GM20000 (cell line): ENCODE results near the gene GABBR2.

Source experiments
- DNase-seq: peaks from one replicate; pipeline ENCODE4 v3.0.0; 2012; ENCODE audit warnings: low spot score
- CTCF ChIP-seq: IDR thresholded peaks from 2 replicates; pipeline ENCODE4 v1.5.1; 2012; ENCODE audit warnings: mild to moderate bottlenecking, control low read depth; ENCODE audit errors: extremely low read depth, missing control alignments

Gene GABBR2

DNA sequence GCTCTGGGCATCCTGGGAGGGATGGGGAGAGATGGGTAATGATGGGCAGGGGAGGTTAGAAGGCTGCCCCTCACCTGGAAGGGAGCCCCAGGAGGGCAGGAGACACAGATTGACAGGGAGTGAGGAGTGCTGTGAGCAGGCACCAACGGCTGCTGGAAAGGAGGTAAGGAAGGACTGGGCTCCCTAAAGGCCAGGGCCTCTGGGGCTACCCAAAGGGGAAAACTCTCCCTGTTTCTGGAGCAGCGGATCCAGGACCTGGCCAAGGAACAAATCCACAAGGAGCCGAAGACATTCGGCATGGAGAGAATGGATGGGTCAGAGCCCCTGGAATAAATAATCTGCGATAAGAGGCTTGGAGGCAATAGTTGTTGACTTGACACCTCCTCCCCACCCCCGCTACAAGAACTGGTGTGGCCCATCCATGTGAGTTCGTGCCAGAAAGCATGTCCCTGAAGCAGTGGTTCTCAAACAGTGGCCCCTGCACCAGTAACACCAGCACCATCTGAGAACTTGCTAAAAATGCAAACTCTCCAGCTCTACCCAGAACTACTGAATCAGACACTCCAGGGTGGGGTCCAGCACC, 208.3 kb downstream of the GABBR2 start:
- DNase-seq: no peak
- no peak for TF ChIP-seq CTCF

- no peak for DNase-seq
- TF ChIP-seq CTCF: no peak
Measured at GRCh38 chr9:98495530-98495929, 213.2 kb downstream of the GABBR2 start.

DNA sequence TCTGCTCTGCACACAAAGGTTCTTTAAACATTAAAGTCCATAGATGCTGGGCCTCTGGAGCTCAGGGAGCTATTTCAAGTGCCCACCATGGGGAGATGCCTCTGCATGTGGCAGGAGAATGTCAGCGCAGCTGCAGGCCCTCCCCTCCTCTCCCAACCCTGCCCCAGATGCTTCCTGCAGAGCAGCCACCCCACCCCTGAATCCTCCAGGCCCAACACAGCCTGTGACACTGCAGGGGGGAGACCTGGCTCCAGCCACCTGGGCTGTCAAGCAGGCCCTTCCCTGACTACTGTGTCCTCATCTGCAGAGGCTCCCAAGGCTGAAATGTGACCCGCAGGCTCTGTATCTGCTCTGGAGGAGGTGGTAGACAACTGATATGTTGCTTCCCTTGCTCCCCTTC, 213.9 kb downstream of the GABBR2 start:
- no peak for TF ChIP-seq CTCF
- DNase-seq: no peak

GRCh38 chr9:98491828-98492227, 216.9 kb downstream of the GABBR2 start:
- DNase-seq: no peak
- TF ChIP-seq CTCF: no peak

- no peak for TF ChIP-seq CTCF
- DNase-seq: no peak
Measured at GRCh38 chr9:98491231-98491651, 217.5 kb downstream of the GABBR2 start.

- no peak for TF ChIP-seq CTCF
- DNase-seq: no peak
Measured at GRCh38 chr9:98488571-98489312, 220.0 kb downstream of the GABBR2 start.

- no peak for TF ChIP-seq CTCF
- DNase-seq: no peak
Measured at GRCh38 chr9:98485706-98486105, 223.0 kb downstream of the GABBR2 start.
